ENCODE results near the gene CCDC200. TPM values are rescaled to one million over a fixed set of nuclear protein-coding genes. Genes with fewer than 3 reads are reported as not detected.
"Not testable (repeated sequence)": the region's sequence is repeated elsewhere in the genome, so short reads cannot be mapped to it uniquely, and the experiment has no call there.

Gene CCDC200
- polyA plus RNA-seq (2013, experiment 1 of 4): not detected
- polyA plus RNA-seq (2013, experiment 2 of 4): not detected
- not detected for polyA plus RNA-seq (2013, experiment 3 of 4)
- polyA plus RNA-seq (2013, experiment 4 of 4): not detected

DNA sequence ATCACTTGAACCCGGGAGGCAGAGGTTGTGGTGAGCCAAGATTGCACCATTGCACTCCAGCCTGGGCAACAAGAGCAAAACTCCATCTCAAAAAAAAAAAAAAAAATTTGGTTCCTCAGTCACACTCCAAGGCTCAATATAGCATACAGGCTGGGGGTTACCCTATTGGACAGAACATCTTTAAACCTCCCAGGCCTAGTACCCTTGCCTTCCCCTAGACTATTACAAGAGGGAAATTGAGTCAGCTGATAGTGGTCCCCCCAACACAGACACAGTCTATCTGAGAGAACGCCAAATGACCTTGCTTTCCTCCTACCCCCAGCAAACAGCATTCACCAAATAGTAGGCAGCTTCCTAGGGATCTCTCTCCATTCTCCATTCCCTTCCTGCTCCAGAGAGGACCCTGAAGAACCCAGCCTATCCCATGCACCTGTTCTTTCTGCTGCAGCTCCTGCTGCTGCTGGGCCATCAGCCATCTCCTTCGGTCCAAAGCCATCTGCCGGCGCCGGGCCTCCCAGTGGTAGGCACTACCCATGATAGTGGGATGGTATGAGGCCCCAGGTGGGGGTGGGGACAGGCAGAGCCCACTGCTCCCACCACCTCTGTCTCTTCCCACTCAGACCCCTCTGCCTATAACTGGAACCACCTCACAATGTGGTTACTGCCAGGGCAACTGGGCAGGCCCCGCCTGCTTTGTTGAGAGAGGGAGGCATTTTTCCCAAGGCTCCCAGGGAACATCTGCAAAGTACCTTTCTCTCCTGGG lies at the start of gene CCDC200:
CCDC200 (minus strand) TSS at position 604 of the 763 bp plus-strand sequence; CDS start at position 535, 69 bp downstream.
- H3K27ac ChIP-seq (ENCODE audit: insufficient read depth, low read depth, low read length, poor library complexity, severe bottlenecking); H3K27me3 ChIP-seq (ENCODE audit: control insufficient read depth, insufficient read depth, low read length, poor library complexity, severe bottlenecking); H3K4me3 ChIP-seq (ENCODE audit: insufficient read depth, low read depth, low read length); H3K9me3 ChIP-seq (ENCODE audit: control insufficient read depth, low read length); H3K36me3 ChIP-seq (ENCODE audit: control insufficient read depth, insufficient read depth, low read length); H3K4me1 ChIP-seq (ENCODE audit: control insufficient read depth, insufficient read depth, low read length): not testable (repeated sequence)
- WGBS, 2 experiments: no CpG with 5 or more reads among the region's 7 CpGs

DNA sequence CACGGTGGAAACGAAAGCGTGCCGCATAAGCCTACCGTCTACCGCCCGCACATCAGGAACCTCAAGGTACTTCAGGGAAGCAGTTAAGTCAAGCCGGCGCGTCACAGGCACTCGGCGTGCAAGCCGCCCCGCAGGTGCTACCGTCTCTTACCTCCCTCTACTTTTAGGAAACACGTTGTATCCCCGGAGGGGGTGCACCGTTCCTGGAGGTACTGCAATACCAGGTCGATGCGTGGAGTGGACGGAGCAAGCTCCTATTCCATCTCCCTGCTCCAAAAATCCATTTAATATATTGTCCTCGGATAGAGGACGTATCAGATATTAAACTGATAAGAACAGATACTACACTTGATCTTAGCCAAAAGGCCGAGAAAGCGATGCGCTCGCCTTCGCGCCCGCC lies 44.5 kb upstream of the CCDC200 start:
- not testable (repeated sequence) for H3K27ac ChIP-seq (ENCODE audit: insufficient read depth, low read depth, low read length, poor library complexity, severe bottlenecking); H3K9me3 ChIP-seq (ENCODE audit: control insufficient read depth, low read length); H3K4me3 ChIP-seq (ENCODE audit: insufficient read depth, low read depth, low read length); H3K27me3 ChIP-seq (ENCODE audit: control insufficient read depth, insufficient read depth, low read length, poor library complexity, severe bottlenecking); H3K36me3 ChIP-seq (ENCODE audit: control insufficient read depth, insufficient read depth, low read length); H3K4me1 ChIP-seq (ENCODE audit: control insufficient read depth, insufficient read depth, low read length)
- no CpG with 5 or more reads among the region's 30 CpGs for WGBS, 2 experiments

DNA sequence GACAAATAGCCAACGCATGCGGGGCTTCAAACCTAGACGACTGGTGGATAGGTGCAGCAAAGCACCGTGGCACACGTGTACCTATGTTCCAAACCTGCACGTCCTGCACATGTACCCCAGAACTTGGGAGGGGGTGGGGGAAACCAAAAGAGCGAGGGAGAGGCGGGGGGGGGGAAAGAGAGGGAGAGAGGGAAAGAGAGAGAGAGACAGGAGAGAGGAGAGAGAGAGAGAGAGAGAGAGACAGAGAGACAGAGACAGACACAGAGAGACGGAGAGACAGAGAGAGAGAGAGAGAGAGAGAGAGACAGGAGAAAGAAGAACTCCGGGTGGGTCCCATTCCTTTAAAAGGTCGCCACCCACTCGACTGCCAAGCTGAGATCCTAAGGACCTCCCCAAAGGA lies 44.1 kb upstream of the CCDC200 start:
- H3K27ac ChIP-seq (ENCODE audit: insufficient read depth, low read depth, low read length, poor library complexity, severe bottlenecking); H3K4me3 ChIP-seq (ENCODE audit: insufficient read depth, low read depth, low read length); H3K27me3 ChIP-seq (ENCODE audit: control insufficient read depth, insufficient read depth, low read length, poor library complexity, severe bottlenecking); H3K36me3 ChIP-seq (ENCODE audit: control insufficient read depth, insufficient read depth, low read length); H3K4me1 ChIP-seq (ENCODE audit: control insufficient read depth, insufficient read depth, low read length); H3K9me3 ChIP-seq (ENCODE audit: control insufficient read depth, low read length): not testable (repeated sequence)
- no CpG with 5 or more reads among the region's 12 CpGs for WGBS, 2 experiments

DNA sequence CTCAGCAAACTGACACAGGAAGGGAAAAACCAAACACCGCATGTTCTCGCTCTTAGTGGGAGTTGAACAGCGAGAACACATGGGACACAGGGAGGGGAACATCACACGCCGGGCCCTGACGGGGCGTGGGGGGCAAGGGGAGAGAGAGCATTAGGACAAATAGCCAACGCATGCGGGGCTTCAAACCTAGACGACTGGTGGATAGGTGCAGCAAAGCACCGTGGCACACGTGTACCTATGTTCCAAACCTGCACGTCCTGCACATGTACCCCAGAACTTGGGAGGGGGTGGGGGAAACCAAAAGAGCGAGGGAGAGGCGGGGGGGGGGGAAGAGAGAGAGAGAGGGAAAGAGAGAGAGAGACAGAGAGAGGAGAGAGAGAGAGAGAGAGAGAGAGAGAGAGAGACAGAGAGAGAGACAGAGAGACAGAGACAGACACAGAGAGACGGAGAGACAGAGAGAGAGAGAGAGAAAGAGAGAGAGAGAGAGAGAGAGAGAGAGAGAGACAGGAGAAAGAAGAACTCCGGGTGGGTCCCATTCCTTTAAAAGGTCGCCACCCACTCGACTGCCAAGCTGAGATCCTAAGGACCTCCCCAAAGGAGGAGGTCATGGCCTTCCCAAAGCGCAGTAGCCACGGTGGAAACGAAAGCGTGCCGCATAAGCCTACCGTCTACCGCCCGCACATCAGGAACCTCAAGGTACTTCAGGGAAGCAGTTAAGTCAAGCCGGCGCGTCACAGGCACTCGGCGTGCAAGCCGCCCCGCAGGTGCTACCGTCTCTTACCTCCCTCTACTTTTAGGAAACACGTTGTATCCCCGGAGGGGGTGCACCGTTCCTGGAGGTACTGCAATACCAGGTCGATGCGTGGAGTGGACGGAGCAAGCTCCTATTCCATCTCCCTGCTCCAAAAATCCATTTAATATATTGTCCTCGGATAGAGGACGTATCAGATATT lies 42.4 kb upstream of the CCDC200 start:
- not testable (repeated sequence) for H3K4me3 ChIP-seq (ENCODE audit: insufficient read depth, low read depth, low read length); H3K9me3 ChIP-seq (ENCODE audit: control insufficient read depth, low read length); H3K4me1 ChIP-seq (ENCODE audit: control insufficient read depth, insufficient read depth, low read length); H3K27me3 ChIP-seq (ENCODE audit: control insufficient read depth, insufficient read depth, low read length, poor library complexity, severe bottlenecking); H3K36me3 ChIP-seq (ENCODE audit: control insufficient read depth, insufficient read depth, low read length); H3K27ac ChIP-seq (ENCODE audit: insufficient read depth, low read depth, low read length, poor library complexity, severe bottlenecking)
- WGBS, 2 experiments: no CpG with 5 or more reads among the region's 43 CpGs

GRCh38 chr17:43246456-43246855 lies 18.0 kb upstream of the CCDC200 start:
- H3K4me3 ChIP-seq (ENCODE audit: insufficient read depth, low read depth, low read length); H3K4me1 ChIP-seq (ENCODE audit: control insufficient read depth, insufficient read depth, low read length); H3K9me3 ChIP-seq (ENCODE audit: control insufficient read depth, low read length); H3K27ac ChIP-seq (ENCODE audit: insufficient read depth, low read depth, low read length, poor library complexity, severe bottlenecking); H3K36me3 ChIP-seq (ENCODE audit: control insufficient read depth, insufficient read depth, low read length); H3K27me3 ChIP-seq (ENCODE audit: control insufficient read depth, insufficient read depth, low read length, poor library complexity, severe bottlenecking): not testable (repeated sequence)
- WGBS, 2 experiments: 42 to 80% methylated on average over 7 to 10 of the region's 23 CpGs

DNA sequence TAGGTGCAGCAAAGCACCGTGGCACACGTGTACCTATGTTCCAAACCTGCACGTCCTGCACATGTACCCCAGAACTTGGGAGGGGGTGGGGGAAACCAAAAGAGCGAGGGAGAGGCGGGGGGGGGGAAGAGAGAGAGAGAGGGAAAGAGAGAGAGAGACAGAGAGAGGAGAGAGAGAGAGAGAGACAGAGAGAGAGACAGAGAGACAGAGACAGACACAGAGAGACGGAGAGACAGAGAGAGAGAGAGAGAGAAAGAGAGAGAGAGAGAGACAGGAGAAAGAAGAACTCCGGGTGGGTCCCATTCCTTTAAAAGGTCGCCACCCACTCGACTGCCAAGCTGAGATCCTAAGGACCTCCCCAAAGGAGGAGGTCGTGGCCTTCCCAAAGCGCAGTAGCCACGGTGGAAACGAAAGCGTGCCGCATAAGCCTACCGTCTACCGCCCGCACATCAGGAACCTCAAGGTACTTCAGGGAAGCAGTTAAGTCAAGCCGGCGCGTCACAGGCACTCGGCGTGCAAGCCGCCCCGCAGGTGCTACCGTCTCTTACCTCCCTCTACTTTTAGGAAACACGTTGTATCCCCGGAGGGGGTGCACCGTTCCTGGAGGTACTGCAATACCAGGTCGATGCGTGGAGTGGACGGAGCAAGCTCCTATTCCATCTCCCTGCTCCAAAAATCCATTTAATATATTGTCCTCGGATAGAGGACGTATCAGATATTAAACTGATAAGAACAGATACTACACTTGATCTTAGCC lies 12.4 kb upstream of the CCDC200 start:
- not testable (repeated sequence) for H3K36me3 ChIP-seq (ENCODE audit: control insufficient read depth, insufficient read depth, low read length); H3K27me3 ChIP-seq (ENCODE audit: control insufficient read depth, insufficient read depth, low read length, poor library complexity, severe bottlenecking); H3K4me1 ChIP-seq (ENCODE audit: control insufficient read depth, insufficient read depth, low read length); H3K4me3 ChIP-seq (ENCODE audit: insufficient read depth, low read depth, low read length); H3K27ac ChIP-seq (ENCODE audit: insufficient read depth, low read depth, low read length, poor library complexity, severe bottlenecking); H3K9me3 ChIP-seq (ENCODE audit: control insufficient read depth, low read length)
- no CpG with 5 or more reads among the region's 34 CpGs for WGBS, 2 experiments

DNA sequence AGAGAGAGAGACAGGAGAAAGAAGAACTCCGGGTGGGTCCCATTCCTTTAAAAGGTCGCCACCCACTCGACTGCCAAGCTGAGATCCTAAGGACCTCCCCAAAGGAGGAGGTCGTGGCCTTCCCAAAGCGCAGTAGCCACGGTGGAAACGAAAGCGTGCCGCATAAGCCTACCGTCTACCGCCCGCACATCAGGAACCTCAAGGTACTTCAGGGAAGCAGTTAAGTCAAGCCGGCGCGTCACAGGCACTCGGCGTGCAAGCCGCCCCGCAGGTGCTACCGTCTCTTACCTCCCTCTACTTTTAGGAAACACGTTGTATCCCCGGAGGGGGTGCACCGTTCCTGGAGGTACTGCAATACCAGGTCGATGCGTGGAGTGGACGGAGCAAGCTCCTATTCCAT lies 11.2 kb upstream of the CCDC200 start:
- no CpG with 5 or more reads among the region's 26 CpGs for WGBS, 2 experiments
- not testable (repeated sequence) for H3K4me1 ChIP-seq (ENCODE audit: control insufficient read depth, insufficient read depth, low read length); H3K4me3 ChIP-seq (ENCODE audit: insufficient read depth, low read depth, low read length); H3K36me3 ChIP-seq (ENCODE audit: control insufficient read depth, insufficient read depth, low read length); H3K27ac ChIP-seq (ENCODE audit: insufficient read depth, low read depth, low read length, poor library complexity, severe bottlenecking); H3K27me3 ChIP-seq (ENCODE audit: control insufficient read depth, insufficient read depth, low read length, poor library complexity, severe bottlenecking); H3K9me3 ChIP-seq (ENCODE audit: control insufficient read depth, low read length)

DNA sequence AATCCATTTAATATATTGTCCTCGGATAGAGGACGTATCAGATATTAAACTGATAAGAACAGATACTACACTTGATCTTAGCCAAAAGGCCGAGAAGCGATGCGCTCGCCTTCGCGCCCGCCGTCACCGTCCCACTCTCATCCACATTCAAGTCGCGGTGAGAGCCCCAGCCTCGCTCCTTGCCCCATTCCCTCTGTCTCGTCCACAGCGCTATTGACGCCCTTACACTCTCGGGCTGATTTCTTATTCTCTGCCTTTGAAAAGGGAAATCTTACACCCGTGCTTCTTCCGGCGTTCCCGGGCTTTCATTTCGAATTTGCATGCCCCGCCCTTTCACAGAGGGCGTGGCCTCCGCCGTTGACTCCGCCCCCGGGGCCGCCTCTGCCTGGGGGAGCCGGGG lies 5.5 kb upstream of the CCDC200 start, which contains the start of gene RNU2-1:
RNU2-1 (minus strand) TSS at position 101 of the 400 bp plus-strand sequence.
- H3K27ac ChIP-seq (ENCODE audit: insufficient read depth, low read depth, low read length, poor library complexity, severe bottlenecking); H3K27me3 ChIP-seq (ENCODE audit: control insufficient read depth, insufficient read depth, low read length, poor library complexity, severe bottlenecking); H3K9me3 ChIP-seq (ENCODE audit: control insufficient read depth, low read length); H3K36me3 ChIP-seq (ENCODE audit: control insufficient read depth, insufficient read depth, low read length); H3K4me3 ChIP-seq (ENCODE audit: insufficient read depth, low read depth, low read length); H3K4me1 ChIP-seq (ENCODE audit: control insufficient read depth, insufficient read depth, low read length): not testable (repeated sequence)
- no CpG with 5 or more reads among the region's 31 CpGs for WGBS, 2 experiments

DNA sequence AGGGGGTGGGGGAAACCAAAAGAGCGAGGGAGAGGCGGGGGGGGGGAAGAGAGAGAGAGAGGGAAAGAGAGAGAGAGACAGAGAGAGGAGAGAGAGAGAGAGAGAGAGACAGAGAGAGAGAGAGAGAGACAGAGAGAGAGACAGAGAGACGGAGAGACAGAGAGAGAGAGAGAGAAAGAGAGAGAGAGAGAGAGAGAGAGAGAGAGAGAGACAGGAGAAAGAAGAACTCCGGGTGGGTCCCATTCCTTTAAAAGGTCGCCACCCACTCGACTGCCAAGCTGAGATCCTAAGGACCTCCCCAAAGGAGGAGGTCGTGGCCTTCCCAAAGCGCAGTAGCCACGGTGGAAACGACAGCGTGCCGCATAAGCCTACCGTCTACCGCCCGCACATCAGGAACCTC lies 4.8 kb upstream of the CCDC200 start:
- not testable (repeated sequence) for H3K27me3 ChIP-seq (ENCODE audit: control insufficient read depth, insufficient read depth, low read length, poor library complexity, severe bottlenecking); H3K36me3 ChIP-seq (ENCODE audit: control insufficient read depth, insufficient read depth, low read length); H3K9me3 ChIP-seq (ENCODE audit: control insufficient read depth, low read length); H3K27ac ChIP-seq (ENCODE audit: insufficient read depth, low read depth, low read length, poor library complexity, severe bottlenecking); H3K4me1 ChIP-seq (ENCODE audit: control insufficient read depth, insufficient read depth, low read length); H3K4me3 ChIP-seq (ENCODE audit: insufficient read depth, low read depth, low read length)
- no CpG with 5 or more reads among the region's 15 CpGs for WGBS, 2 experiments
